Glomerular visceral epithelial cell (primary cell): ENCODE measurements around the gene STX16.
"Not testable (repeated sequence)": the region's sequence is repeated elsewhere in the genome, so short reads cannot be mapped to it uniquely, and the experiment has no call there.

Experiments
- DNase-seq: peaks from one replicate; pipeline ENCODE4 v3.0.0-alpha.2; 2016; ENCODE audit errors: extremely low spot score

The STX16 gene

GRCh38 chr20:58636396-58636982 is 14.6 kb upstream of the STX16 start:
- DNase-seq = no peak

DNA sequence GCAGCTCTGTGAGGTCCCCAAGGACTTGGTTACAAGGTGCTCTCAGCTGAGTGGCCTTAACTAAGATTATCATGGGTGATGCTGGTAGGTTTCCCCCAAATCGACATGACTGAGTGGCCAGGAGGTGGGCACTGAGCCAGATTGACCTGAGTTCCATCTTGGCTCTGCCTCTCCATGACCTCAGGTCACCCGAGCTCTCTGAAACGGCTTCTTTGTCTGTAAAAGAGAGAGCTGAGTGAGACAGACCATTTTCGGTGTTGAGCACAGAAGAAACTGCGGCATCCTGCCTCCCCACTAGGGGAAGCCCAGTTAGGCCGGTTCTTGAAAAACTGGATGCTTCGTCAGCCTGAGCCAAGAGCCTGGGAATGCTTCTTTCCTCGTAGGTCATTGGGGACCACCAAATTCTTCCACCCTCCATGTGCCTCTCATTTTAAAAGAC is 14.1 kb upstream of the STX16 start:
- no peak for DNase-seq

- DNase-seq = no peak
Observed at GRCh38 chr20:58637466-58638213, 13.4 kb upstream of the STX16 start.

- DNase-seq = no peak
Observed at GRCh38 chr20:58638467-58639181, 12.5 kb upstream of the STX16 start.

GRCh38 chr20:58639182-58640146 is 11.6 kb upstream of the STX16 start:
- DNase-seq = no peak

DNA sequence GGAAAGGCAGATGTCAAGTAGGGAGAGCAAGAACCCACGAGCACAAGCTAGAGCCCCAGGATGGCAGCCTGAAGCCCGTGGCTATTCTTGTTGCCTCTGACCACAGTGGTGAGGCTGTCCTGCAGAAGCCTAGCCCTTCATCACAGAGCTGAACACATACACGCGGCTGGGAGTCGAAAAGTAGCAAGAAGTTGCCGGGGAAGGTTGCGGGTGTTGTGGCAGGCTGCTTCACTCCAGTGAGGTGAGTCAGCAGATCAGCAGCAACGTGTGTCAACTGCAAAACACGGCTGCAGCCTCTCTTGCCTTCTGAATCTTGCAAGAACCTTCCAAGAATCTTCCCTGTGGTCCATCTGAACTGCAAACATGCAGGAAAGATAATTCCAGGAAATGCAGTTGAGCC is 10.6 kb upstream of the STX16 start:
- no peak for DNase-seq

DNA sequence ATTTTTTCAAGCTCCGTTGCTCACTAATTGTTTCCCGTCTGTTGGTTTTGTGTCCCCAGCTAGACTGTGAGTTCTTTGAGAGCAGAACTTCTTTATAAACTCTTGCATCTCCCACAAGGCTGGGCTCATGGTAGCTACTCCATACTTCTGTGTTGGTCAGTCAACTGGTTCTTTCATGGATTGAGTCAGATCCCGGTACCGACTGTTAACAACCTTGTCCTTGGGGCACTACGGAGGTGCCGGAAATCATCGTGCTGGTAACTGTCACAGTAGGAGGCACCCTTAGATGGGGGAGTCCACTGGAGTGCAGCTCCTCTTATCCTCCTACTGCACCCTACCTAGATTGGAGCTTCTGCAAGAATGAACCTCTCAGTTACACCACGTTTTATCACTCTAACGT is 8.6 kb upstream of the STX16 start:
- no peak for DNase-seq

DNA sequence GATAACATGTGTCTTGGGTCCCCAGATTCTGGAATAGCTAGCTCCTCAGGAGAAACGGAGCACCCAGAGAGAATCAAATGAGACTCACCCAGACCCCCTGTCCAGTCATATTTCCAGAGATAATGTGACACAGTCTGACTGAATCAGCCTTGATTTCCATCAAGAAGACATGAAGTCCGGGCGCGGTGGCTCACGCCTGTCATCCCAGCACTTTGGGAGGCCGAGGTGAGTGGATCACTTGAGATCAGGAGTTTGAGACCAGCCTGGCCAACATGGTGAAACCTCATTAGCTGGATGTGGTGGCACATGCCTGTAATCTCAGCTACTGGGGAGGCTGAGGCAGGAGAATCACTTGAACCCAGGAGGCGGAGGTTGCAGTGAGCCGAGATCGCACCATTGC is 8.2 kb upstream of the STX16 start:
- DNase-seq = not testable (repeated sequence)

- peak; percentile 78 for DNase-seq
Observed at GRCh38 chr20:58645412-58645968, 5.6 kb upstream of the STX16 start.

- no peak for DNase-seq
Observed at GRCh38 chr20:58646257-58646656, 4.8 kb upstream of the STX16 start.

DNA sequence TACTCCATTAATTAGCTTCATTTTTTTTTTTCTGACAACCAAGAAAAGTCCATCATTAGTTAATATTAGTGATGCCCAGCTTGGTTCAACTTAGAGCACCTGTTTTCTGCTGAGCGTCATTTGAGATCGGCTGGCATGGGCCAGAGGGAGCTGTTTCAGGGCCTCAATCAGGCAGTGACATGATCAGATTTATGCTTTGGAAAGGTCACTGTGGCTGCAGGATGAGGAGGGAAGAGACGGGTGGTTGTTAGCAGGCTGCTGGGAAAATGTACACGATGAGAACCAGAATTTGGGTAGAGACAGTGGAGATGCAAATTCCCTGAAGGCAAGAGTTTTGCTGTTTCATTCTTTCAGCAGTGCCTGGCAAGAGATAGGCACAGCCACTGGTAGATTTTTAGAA is 4.4 kb upstream of the STX16 start:
- DNase-seq = no peak

DNA sequence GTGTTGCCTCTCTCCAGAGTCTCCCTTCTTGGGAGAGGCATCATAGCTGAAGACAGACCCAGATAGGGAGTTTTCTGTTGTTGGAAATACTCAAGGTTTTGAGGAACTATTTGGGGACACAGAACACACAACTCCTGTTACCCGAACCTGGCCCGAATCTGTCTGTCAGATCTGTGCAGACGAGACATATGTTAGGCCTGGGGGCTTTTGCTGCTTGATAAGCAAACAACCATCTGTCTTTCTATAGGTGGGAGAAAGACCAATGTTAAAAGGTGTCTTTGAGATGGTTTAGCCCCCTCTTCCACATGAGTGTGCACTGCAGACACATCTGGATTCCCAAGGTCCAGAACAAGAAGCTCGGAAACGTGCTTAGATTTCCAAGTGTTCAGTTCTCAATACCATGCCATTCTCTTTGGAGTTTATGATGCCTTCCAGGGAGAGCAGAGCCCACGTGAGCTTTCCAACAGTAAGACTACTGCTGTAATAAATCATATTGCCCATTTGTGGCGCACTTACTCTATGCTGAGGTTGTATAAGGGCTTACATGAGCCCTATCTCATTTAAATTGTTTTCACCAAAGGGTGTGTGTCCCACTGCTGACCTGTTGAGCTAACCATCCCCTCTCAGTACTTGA is 3.8 kb upstream of the STX16 start:
- no peak for DNase-seq

DNA sequence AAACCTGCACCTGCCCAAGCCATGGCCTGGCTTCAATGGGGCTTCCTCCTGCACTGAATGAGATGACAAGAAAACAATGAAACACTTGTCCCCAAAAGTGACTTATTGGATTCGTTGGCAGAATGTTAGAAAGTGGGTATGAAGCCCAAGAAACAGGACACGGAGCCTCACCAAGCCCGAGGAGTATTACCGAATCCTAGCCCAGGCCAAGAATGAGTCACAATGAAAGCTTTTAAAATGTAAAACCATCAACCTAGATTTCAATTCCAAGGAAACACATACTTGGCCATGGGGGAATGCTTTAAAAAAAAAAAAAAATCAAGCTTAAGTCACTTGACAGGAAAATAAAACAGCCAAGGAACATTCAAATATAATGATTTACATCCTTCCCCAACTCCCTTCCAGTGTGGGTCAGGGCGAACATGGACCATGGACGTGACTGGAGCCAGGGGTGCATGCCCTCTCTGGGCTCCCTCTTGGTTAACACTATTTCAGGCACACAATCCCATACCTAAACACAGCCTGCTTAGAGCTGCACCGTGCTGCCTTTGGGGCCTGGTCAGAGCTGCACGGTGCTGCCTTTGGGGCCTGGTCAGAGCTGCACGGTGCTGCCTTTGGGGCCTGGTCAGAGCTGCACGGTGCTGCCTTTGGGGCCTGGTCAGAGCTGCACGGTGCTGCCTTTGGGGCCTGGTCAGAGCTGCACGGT is 3.1 kb upstream of the STX16 start:
- no peak for DNase-seq

DNA sequence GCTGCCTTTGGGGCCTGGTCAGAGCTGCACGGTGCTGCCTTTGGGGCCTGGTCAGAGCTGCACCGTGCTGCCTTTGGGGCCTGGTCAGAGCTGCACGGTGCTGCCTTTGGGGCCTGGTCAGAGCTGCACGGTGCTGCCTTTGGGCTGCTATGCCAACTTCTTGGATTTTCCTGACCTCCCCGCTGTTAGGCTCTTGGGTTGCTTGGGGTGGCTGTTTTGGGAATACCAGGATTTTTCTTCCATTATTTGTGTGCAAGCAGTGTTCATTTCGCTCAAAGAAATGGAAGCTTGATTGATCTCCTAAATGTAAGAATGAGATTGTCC is 2.6 kb upstream of the STX16 start:
- not testable (repeated sequence) for DNase-seq

- no peak for DNase-seq
Observed at GRCh38 chr20:58649288-58650180, 1.5 kb upstream of the STX16 start.

DNA sequence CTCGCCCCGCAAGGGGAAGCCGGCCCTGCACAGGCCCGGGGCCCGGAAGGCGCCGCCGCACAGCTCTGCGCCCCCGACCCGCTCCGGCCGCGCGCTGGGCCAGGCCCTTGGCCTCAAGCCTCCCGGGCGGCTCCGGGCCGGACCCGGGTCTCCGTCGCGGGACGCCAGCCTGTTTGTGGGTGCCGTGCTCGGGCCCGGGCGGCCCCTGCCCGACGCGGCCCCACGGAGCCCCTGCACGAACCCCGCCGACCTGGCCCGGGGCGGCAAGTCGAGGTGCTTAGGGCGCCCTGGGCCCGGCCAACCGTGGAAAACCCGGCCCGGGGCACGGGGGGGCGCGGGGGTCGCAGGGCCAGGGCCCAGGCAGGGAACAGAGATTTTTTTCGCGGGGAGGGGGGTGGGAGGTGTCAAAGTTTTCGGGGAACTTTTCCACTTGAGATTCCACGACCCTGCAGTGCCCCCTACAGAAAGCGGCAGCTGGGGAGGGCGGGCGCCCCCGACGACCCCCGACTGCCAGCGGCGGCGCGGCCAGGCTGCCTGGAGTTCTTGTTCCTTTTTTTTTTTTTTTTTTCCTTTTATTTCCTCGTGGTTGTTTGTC is 805 bp upstream of the STX16 start:
- DNase-seq = no peak

DNA sequence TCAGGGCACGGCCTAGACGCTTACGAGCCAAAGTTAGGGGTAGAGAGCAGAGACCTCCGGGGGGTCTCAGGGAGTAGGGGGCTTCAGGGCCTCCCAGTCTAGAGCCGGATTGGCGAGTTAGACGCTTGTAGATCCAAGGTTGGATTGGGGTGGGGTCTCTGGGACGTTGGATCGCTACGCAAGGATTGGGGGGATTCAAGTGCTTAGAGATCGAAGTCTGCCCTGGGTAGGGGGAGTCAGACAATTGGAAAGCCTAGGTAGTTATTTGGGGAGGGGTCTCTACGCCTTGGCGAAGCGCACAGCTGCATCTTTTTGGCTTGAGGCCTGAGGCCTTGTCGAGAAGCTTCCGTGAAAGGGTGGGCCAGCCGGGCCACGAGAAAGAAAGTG is 469 bp downstream of the STX16 start:
- DNase-seq = no peak

- peak; percentile 78 for DNase-seq
Observed at GRCh38 chr20:58651946-58652605, 993 bp downstream of the STX16 start.
